WERI-Rb-1 (cell line): ENCODE results near the gene RMRP.

ENCODE experiments used
- DNase-seq: peaks from one replicate; pipeline ENCODE4 v3.0.0-alpha.2; 2020
- H3K27ac ChIP-seq: fragments of 250-450 bp; sonication (Bioruptor Pico); 2 replicates; pipeline ENCODE4 v1.5.1; 2020; ENCODE audit warnings: mild to moderate bottlenecking, moderate library complexity
- H3K27me3 ChIP-seq: fragments of 250-450 bp; sonication (Bioruptor Pico); 2 replicates; pipeline ENCODE4 v1.5.1; 2021; ENCODE audit warnings: mild to moderate bottlenecking, low read depth, moderate library complexity; ENCODE audit not compliant: insufficient read depth, severe bottlenecking
- H3K36me3 ChIP-seq: fragments of 250-450 bp; sonication (Bioruptor Pico); 2 replicates; pipeline ENCODE4 v1.5.1; 2020; ENCODE audit warnings: mild to moderate bottlenecking, moderate library complexity
- H3K4me3 ChIP-seq: 2 replicates; pipeline ENCODE4 v1.5.1; 2011; ENCODE audit warnings: low read depth, mild to moderate bottlenecking, control low read depth, low read length
- H3K9me3 ChIP-seq: fragments of 250-450 bp; sonication (Bioruptor Pico); 2 replicates; pipeline ENCODE4 v1.5.1; 2021; ENCODE audit warnings: mild to moderate bottlenecking, moderate library complexity; ENCODE audit not compliant: severe bottlenecking
- CTCF ChIP-seq: IDR thresholded peaks from 2 replicates; pipeline ENCODE4 v1.5.1; 2011; ENCODE audit warnings: low read depth, mild to moderate bottlenecking, control low read depth, inconsistent platforms, low read length

The RMRP gene

GRCh38 chr9:35689542-35690293, 31.9 kb upstream of the RMRP start, which contains the start of gene TPM2:
Gene TPM2, minus strand, starts transcription at chr9:35689925. Its CDS starts 108 bp downstream, at chr9:35689817.
- Histone ChIP-seq H3K27ac (peak within 1 kb of the TSS; percentile 38), H3K9me3 (no peaks in the 10 kb centered on the region), H3K27me3 (no peaks in the 10 kb centered on the region), H3K36me3 (no peaks in the 10 kb centered on the region), H3K4me3 (peak within 1 kb of the TSS; percentile 65)
- TF ChIP-seq CTCF, result no peak
- DNase-seq, result no peak

- Histone ChIP-seq H3K36me3 (no peaks in the 10 kb centered on the region), H3K9me3 (no peaks in the 10 kb centered on the region), H3K4me3 (no peak overlapping the region), H3K27ac (peak overlapping the region; percentile 38), H3K27me3 (no peaks in the 10 kb centered on the region)
- no peak for TF ChIP-seq CTCF
- DNase-seq, result no peak
These were observed 31.0 kb upstream of the RMRP start for GRCh38 chr9:35688558-35689541.

- TF ChIP-seq CTCF, result no peak
- Histone ChIP-seq H3K36me3 (no peaks in the 10 kb centered on the region), H3K27me3 (no peaks in the 10 kb centered on the region), H3K27ac (no peak overlapping the region), H3K9me3 (no peaks in the 10 kb centered on the region), H3K4me3 (no peak overlapping the region)
- no peak for DNase-seq
These were observed 30.2 kb upstream of the RMRP start for GRCh38 chr9:35687972-35688557.

GRCh38 chr9:35687306-35687705, 29.5 kb upstream of the RMRP start:
- no peak for TF ChIP-seq CTCF
- no peaks in the 10 kb centered on the region for H3K36me3 ChIP-seq
- H3K9me3 ChIP-seq, result no peaks in the 10 kb centered on the region
- no peak overlapping the region for H3K4me3 ChIP-seq
- no peaks in the 10 kb centered on the region for H3K27me3 ChIP-seq
- no peak for DNase-seq
- H3K27ac ChIP-seq, result no peak overlapping the region

GRCh38 chr9:35686222-35687203, 28.7 kb upstream of the RMRP start:
- Histone ChIP-seq H3K36me3 (no peaks in the 10 kb centered on the region), H3K9me3 (no peaks in the 10 kb centered on the region), H3K4me3 (no peak overlapping the region), H3K27me3 (no peaks in the 10 kb centered on the region), H3K27ac (no peak overlapping the region)
- no peak for TF ChIP-seq CTCF
- DNase-seq, result no peak
